Testis (tissue), 2 donors: ENCODE results near the gene SERPINB12.

ENCODE experiments used
- CTCF ChIP-seq, 3 experiments: fragments of 450-650 bp in 2 of 3; fragments of 200-600 bp in 1 of 3; sonication (generic) in 1 of 3; IDR thresholded peaks; one replicate each; pipeline ENCODE4 v1.5.1; 2016 to 2019; ENCODE audit warnings: antibody characterized with exemption in 3 of 3, mild to moderate bottlenecking in 2 of 3, moderate library complexity in 1 of 3
- POLR2A ChIP-seq: fragments of 450-650 bp; IDR thresholded peaks from one replicate; pipeline ENCODE4 v1.6.1; 2017; ENCODE audit warnings: antibody characterized with exemption, mild to moderate bottlenecking, moderate library complexity

- TF ChIP-seq CTCF (IDR thresholded peaks at IDR 0.05): no peak
- no peak for TF ChIP-seq POLR2A
These were observed 50.3 kb downstream of the SERPINB12 start for GRCh38 chr18:63592471-63592870.
